Measurements from ENCODE around the gene MAMLD1.
A peak's percentile ranks its signal among the peaks of the same experiment; 100 is the strongest.

The MAMLD1 gene

DNA sequence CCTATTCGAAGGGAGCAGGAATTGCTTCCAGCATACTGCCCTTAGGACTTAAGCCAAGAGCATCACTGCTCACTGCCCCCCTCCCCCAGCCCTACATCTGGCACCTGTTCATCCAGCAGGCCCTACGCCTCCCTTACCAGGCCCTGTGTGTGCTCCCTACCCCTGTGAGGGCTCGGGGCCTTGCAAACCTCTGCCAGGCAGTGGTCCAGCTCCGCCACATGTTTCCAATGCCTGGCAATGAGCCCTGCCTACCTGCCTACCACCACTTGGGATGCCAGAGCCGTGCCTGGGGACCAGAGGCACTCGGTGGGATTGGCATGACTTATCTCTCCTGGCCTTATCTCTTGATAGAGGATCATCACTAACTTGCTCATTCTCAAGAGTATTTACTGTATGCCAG lies 177.8 kb downstream of the MAMLD1 start:
- Histone ChIP-seq H3K36me3 (ENCODE audit: control insufficient read depth in 1 of 2, insufficient read depth in 2 of 2, low read length in 2 of 2) (no peaks in the 10 kb centered on the region), H3K4me3 (ENCODE audit: low read depth in 1 of 2, low read length in 2 of 2) (no peak overlapping the region), H3K27ac (ENCODE audit: low read length) (no peak overlapping the region)

DNA sequence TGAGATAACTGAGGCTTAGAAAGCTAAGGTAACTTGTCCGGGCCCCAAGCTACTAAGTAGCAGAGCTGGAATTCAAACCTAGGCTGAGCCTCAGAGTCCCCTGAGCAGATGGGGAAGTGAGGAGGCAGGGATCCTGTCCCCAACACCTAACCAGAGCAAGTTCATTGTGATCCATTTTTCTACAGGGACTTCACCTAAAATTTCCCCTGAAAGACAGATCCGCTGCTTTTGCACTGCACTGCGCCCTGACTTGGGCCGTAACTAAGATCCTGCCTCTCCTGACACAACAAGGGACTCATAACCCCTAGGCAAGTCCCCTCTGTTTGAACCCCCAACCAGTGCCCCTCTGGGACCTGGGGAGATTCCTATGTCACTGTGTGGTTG lies 179.7 kb downstream of the MAMLD1 start:
- H3K27ac ChIP-seq (ENCODE audit: low read length): no peak overlapping the region
- no peaks in the 10 kb centered on the region for H3K4me1 ChIP-seq (ENCODE audit: control insufficient read depth in 1 of 2, insufficient read depth in 2 of 2, low read length in 2 of 2)
- H3K4me3 ChIP-seq (ENCODE audit: low read depth in 1 of 2, low read length in 2 of 2): no peak overlapping the region
- H3K36me3 ChIP-seq (ENCODE audit: control insufficient read depth in 1 of 2, insufficient read depth in 2 of 2, low read length in 2 of 2): no peaks in the 10 kb centered on the region
- no peaks in the 10 kb centered on the region for H3K9me3 ChIP-seq (ENCODE audit: control insufficient read depth in 1 of 2, low read length in 2 of 2)
- H3K27me3 ChIP-seq (ENCODE audit: low read depth, low read length): no peaks in the 10 kb centered on the region

More for the DNA sequence above, 177.8 kb downstream of the MAMLD1 start:
- Histone ChIP-seq H3K9me3 (ENCODE audit: control insufficient read depth in 1 of 2, low read length in 2 of 2) (peaks cover 0 to 7% of the 10 kb centered on the region in 2 donors), H3K27me3 (ENCODE audit: low read depth, low read length) (no peaks in the 10 kb centered on the region), H3K4me1 (ENCODE audit: control insufficient read depth in 1 of 2, insufficient read depth in 2 of 2, low read length in 2 of 2) (no peaks in the 10 kb centered on the region)

DNA sequence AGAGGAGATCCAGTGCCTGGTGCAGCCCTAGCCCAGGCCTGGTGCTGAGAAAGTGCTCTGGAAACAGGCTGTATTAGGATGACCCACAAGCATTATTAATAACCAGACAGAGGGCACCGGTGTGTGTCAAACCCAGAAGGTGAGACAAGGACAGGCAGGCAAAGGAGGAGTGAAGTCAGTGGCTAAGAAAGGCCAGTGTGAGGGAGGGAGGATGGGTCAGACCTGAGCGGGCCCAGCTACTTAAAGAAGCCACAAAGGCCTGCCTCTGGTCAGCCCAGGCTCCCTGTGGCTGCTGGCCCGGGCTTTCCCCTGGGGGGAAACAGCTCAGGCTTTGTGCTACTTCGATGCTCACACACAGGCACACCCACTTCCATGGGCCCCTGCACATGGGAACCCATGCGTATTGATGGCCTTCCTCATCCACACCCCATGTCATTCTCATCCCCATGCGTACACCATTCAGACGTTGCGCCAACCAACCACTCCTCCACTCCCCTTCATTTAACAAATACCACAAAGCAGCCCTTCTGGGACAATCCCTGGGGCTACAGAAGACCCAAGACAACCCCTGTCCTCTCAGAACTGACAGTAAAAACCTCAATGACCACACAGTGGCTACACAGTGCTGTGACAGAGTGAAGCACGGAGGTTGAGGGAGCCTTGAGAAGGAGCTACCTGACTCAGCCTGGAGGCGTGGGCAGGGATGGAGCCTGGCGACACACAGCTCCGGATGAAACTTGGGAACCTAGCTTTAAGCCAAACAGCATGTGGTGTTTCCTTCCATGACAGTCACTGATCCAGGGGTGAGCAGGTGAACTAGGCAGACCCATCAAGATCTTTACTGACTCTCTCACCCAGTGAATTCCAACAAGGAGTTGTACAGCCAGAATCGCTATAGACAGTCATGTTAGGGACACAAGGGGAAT lies 180.4 kb downstream of the MAMLD1 start:
- H3K27ac ChIP-seq (ENCODE audit: low read length): no peak overlapping the region
- H3K4me1 ChIP-seq (ENCODE audit: control insufficient read depth in 1 of 2, insufficient read depth in 2 of 2, low read length in 2 of 2): no peaks in the 10 kb centered on the region
- H3K4me3 ChIP-seq (ENCODE audit: low read depth in 1 of 2, low read length in 2 of 2): no peak overlapping the region
- H3K9me3 ChIP-seq (ENCODE audit: control insufficient read depth in 1 of 2, low read length in 2 of 2): no peaks in the 10 kb centered on the region
- H3K36me3 ChIP-seq (ENCODE audit: control insufficient read depth in 1 of 2, insufficient read depth in 2 of 2, low read length in 2 of 2): no peaks in the 10 kb centered on the region
- no peaks in the 10 kb centered on the region for H3K27me3 ChIP-seq (ENCODE audit: low read depth, low read length)

DNA sequence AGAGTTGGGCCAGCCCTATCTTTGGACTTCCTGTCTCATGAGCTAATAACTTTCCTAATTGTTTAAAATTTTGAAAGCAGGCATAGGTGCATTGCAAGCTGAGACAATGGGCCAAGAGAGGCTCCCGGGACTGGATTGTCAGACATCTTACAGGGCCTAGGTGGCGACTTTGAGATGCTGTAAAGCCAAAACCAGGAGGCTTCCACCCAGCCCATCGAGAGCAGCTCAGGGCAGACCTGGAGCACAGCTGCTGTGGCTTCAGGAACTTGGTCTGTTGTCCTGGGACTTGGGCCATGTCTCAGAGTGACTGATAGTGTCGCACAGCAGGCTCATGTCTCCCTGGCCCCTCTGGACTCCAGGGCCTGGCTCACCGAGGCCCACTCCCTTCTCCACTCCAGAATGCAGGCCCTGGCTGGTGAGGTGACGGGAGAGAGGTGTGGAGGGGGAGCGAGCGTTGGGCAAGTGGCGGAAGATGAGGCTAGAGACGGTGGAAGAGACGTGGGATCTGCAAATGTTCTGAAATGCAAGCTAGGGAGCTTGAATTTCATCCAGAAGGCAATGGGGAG lies 181.2 kb downstream of the MAMLD1 start:
- Histone ChIP-seq H3K36me3 (ENCODE audit: control insufficient read depth in 1 of 2, insufficient read depth in 2 of 2, low read length in 2 of 2) (no peaks in the 10 kb centered on the region), H3K4me1 (ENCODE audit: control insufficient read depth in 1 of 2, insufficient read depth in 2 of 2, low read length in 2 of 2) (no peaks in the 10 kb centered on the region), H3K4me3 (ENCODE audit: low read depth in 1 of 2, low read length in 2 of 2) (no peak overlapping the region), H3K27ac (ENCODE audit: low read length) (no peak overlapping the region), H3K9me3 (ENCODE audit: control insufficient read depth in 1 of 2, low read length in 2 of 2) (no peaks in the 10 kb centered on the region), H3K27me3 (ENCODE audit: low read depth, low read length) (no peaks in the 10 kb centered on the region)

GRCh38 chrX:150544835-150545770 lies 182.0 kb downstream of the MAMLD1 start:
- no peak overlapping the region for H3K4me3 ChIP-seq (ENCODE audit: low read depth in 1 of 2, low read length in 2 of 2)
- no peak overlapping the region for H3K27ac ChIP-seq (ENCODE audit: low read length)
- H3K4me1 ChIP-seq (ENCODE audit: control insufficient read depth in 1 of 2, insufficient read depth in 2 of 2, low read length in 2 of 2): no peaks in the 10 kb centered on the region
- no peaks in the 10 kb centered on the region for H3K36me3 ChIP-seq (ENCODE audit: control insufficient read depth in 1 of 2, insufficient read depth in 2 of 2, low read length in 2 of 2)
- H3K9me3 ChIP-seq (ENCODE audit: control insufficient read depth in 1 of 2, low read length in 2 of 2): no peaks in the 10 kb centered on the region
- H3K27me3 ChIP-seq (ENCODE audit: low read depth, low read length): no peaks in the 10 kb centered on the region

- Histone ChIP-seq H3K4me1 (ENCODE audit: control insufficient read depth in 1 of 2, insufficient read depth in 2 of 2, low read length in 2 of 2) (no peaks in the 10 kb centered on the region), H3K4me3 (ENCODE audit: low read depth in 1 of 2, low read length in 2 of 2) (peak overlapping the region in 1 of 2 donors; percentile 37), H3K27me3 (ENCODE audit: low read depth, low read length) (no peaks in the 10 kb centered on the region), H3K36me3 (ENCODE audit: control insufficient read depth in 1 of 2, insufficient read depth in 2 of 2, low read length in 2 of 2) (no peaks in the 10 kb centered on the region), H3K9me3 (ENCODE audit: control insufficient read depth in 1 of 2, low read length in 2 of 2) (no peaks in the 10 kb centered on the region), H3K27ac (ENCODE audit: low read length) (no peak overlapping the region)
These were observed 183.6 kb downstream of the MAMLD1 start for GRCh38 chrX:150546711-150547153.

DNA sequence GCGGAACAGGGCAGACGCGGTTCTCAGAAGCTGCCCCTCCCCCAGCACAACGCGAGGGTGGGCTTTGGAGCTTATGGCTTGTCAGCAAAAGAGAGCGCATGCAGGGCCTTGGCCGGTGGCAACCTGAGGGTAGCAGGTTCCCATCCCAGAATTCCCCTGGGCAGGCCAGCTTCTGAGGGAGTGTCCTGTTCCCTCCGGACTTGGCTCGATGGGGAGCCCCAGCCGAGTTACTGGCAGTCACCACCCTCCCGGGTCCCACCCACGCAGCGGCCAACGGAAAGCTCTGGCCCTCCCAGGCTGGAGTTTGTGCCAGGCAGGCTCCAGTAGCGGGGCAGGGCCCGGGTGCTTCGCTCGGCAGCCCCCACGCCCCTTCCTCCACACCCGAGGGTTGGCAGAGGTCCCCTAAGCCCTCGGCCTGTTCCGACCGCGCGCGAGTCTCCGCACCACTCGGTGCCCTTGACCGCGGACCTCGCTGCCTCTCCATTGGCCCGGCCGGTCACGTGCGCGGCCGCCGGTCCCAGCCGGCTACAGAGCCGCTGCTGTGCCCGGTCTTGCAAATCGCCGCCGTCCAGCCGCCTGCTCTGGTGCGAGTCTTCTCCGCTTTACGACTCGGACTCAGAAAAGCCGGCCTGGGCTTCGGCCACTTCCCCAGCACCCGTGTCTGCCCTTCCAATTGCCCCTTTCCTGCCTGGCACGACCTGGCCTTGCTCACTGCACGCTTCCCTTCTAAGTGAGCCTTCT lies 184.4 kb downstream of the MAMLD1 start:
- Histone ChIP-seq H3K36me3 (ENCODE audit: control insufficient read depth in 1 of 2, insufficient read depth in 2 of 2, low read length in 2 of 2) (no peaks in the 10 kb centered on the region), H3K27ac (ENCODE audit: low read length) (peak overlapping the region; percentile 63), H3K9me3 (ENCODE audit: control insufficient read depth in 1 of 2, low read length in 2 of 2) (no peaks in the 10 kb centered on the region), H3K27me3 (ENCODE audit: low read depth, low read length) (no peaks in the 10 kb centered on the region), H3K4me1 (ENCODE audit: control insufficient read depth in 1 of 2, insufficient read depth in 2 of 2, low read length in 2 of 2) (no peaks in the 10 kb centered on the region), H3K4me3 (ENCODE audit: low read depth in 1 of 2, low read length in 2 of 2) (peak overlapping the region; percentile 37 to 42)

DNA sequence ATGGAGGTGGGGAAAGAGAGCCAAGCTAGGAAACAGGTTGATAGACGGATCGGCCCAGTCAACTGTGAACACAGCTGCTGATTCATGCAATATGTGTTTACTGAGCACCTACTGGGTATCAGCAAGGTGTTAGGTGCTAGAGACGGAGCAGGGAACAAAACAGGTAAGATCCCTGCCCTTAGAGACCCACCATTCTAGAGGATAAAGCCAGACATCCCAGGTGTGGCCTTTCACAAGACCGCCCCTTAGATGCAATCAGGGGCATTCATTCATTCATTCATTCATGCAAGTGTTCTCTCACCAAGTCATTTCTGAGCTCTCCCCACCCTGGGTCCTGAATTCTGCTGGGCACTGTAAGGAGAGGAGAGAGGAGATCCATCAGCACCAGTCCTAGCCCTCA lies 185.1 kb downstream of the MAMLD1 start:
- Histone ChIP-seq H3K27ac (ENCODE audit: low read length) (peak overlapping the region; percentile 63), H3K36me3 (ENCODE audit: control insufficient read depth in 1 of 2, insufficient read depth in 2 of 2, low read length in 2 of 2) (no peaks in the 10 kb centered on the region), H3K4me1 (ENCODE audit: control insufficient read depth in 1 of 2, insufficient read depth in 2 of 2, low read length in 2 of 2) (no peaks in the 10 kb centered on the region), H3K4me3 (ENCODE audit: low read depth in 1 of 2, low read length in 2 of 2) (peak overlapping the region; percentile 37 to 42), H3K27me3 (ENCODE audit: low read depth, low read length) (no peaks in the 10 kb centered on the region), H3K9me3 (ENCODE audit: control insufficient read depth in 1 of 2, low read length in 2 of 2) (no peaks in the 10 kb centered on the region)

- no peaks in the 10 kb centered on the region for H3K27me3 ChIP-seq (ENCODE audit: low read depth, low read length)
- no peak overlapping the region for H3K27ac ChIP-seq (ENCODE audit: low read length)
- no peak overlapping the region for H3K4me3 ChIP-seq (ENCODE audit: low read depth in 1 of 2, low read length in 2 of 2)
- no peaks in the 10 kb centered on the region for H3K4me1 ChIP-seq (ENCODE audit: control insufficient read depth in 1 of 2, insufficient read depth in 2 of 2, low read length in 2 of 2)
- H3K9me3 ChIP-seq (ENCODE audit: control insufficient read depth in 1 of 2, low read length in 2 of 2): no peaks in the 10 kb centered on the region
- no peaks in the 10 kb centered on the region for H3K36me3 ChIP-seq (ENCODE audit: control insufficient read depth in 1 of 2, insufficient read depth in 2 of 2, low read length in 2 of 2)
These were observed 185.6 kb downstream of the MAMLD1 start for GRCh38 chrX:150548684-150549083.

GRCh38 chrX:150551963-150552362 lies 188.8 kb downstream of the MAMLD1 start:
- Histone ChIP-seq H3K4me1 (ENCODE audit: control insufficient read depth in 1 of 2, insufficient read depth in 2 of 2, low read length in 2 of 2) (no peaks in the 10 kb centered on the region), H3K27me3 (ENCODE audit: low read depth, low read length) (no peaks in the 10 kb centered on the region), H3K36me3 (ENCODE audit: control insufficient read depth in 1 of 2, insufficient read depth in 2 of 2, low read length in 2 of 2) (no peaks in the 10 kb centered on the region), H3K9me3 (ENCODE audit: control insufficient read depth in 1 of 2, low read length in 2 of 2) (no peaks in the 10 kb centered on the region), H3K4me3 (ENCODE audit: low read depth in 1 of 2, low read length in 2 of 2) (no peak overlapping the region), H3K27ac (ENCODE audit: low read length) (no peak overlapping the region)

Data from muscle layer of duodenum (tissue), 2 donors.